WTC11 (cell line): ENCODE measurements around the gene CD22. TPM values are rescaled to one million over a fixed set of nuclear protein-coding genes. Genes with fewer than 3 reads are reported as not detected.

ENCODE experiments used
- ATAC-seq: fragments of 200-7000 bp; cut with Tn5 transposase; 2 replicates; pipeline ENCODE4 v1.10.0; 2021; ENCODE audit warnings: mild to moderate bottlenecking, moderate library complexity
- CTCF ChIA-PET: fragments of 300-600 bp; sonication (Branson Sonifier 250); formaldehyde crosslinking; loops from one replicate; lab custom pipeline; 2021; ENCODE audit warnings: antibody characterized with exemption; lab: Charles Lee
- POLR2A ChIA-PET: fragments of 350-600 bp; sonication (Branson Sonifier 250); formaldehyde crosslinking; loops from one replicate; lab custom pipeline; 2021; ENCODE audit warnings: antibody characterized with exemption; lab: Charles Lee
- DNase-seq: peaks from one replicate; pipeline ENCODE4 v3.0.0; 2021; ENCODE audit warnings: low spot score
- H3K27ac Mint-ChIP-seq: 2 replicates; pipeline ENCODE4 v1.8.0; 2021; ENCODE audit warnings: mixed read lengths
- H3K27me3 Mint-ChIP-seq: 2 replicates; pipeline ENCODE4 v1.8.0; 2021; ENCODE audit warnings: low read depth, mild to moderate bottlenecking, moderate library complexity, mixed read lengths
- H3K36me3 Mint-ChIP-seq: 2 replicates; pipeline ENCODE4 v1.8.0; 2021; ENCODE audit warnings: mixed read lengths
- H3K4me1 Mint-ChIP-seq: 2 replicates; pipeline ENCODE4 v1.8.0; 2022; ENCODE audit warnings: mixed read lengths
- H3K4me3 Mint-ChIP-seq: 2 replicates; pipeline ENCODE4 v1.8.0; 2021; ENCODE audit warnings: mild to moderate bottlenecking, moderate library complexity, mixed read lengths
- H3K9me3 Mint-ChIP-seq: 2 replicates; pipeline ENCODE4 v1.8.0; 2021; ENCODE audit warnings: mixed read lengths
- ATF6 ChIP-seq: sonication (generic); formaldehyde crosslinking; IDR thresholded peaks from 2 replicates; pipeline ENCODE4 v1.8.1; 2023; ENCODE audit warnings: mild to moderate bottlenecking, missing genetic modification reagents
- CDX4 ChIP-seq: fragments of 250-450 bp; sonication (Bioruptor Pico); IDR thresholded peaks from 2 replicates; pipeline ENCODE4 v1.9.0; 2021; ENCODE audit warnings: moderate library complexity, mild to moderate bottlenecking, inconsistent platforms, borderline replicate concordance
- E2F4 ChIP-seq: sonication (generic); formaldehyde crosslinking; IDR thresholded peaks from 2 replicates; pipeline ENCODE4 v1.8.1; 2022; ENCODE audit warnings: low read depth, mild to moderate bottlenecking, moderate library complexity, missing genetic modification reagents, borderline replicate concordance
- ERG ChIP-seq: fragments of 250-450 bp; sonication (Bioruptor Pico); IDR thresholded peaks from 2 replicates; pipeline ENCODE4 v1.8.0; 2021; ENCODE audit warnings: mild to moderate bottlenecking
- GABPB1 ChIP-seq: sonication (generic); formaldehyde crosslinking; IDR thresholded peaks from 2 replicates; pipeline ENCODE4 v1.8.1; 2023; ENCODE audit warnings: mild to moderate bottlenecking, missing genetic modification reagents
- GTF2I ChIP-seq: fragments of 250-450 bp; sonication (Bioruptor Pico); conservative IDR thresholded peaks from 2 replicates; pipeline ENCODE4 v1.4.0; 2021; ENCODE audit warnings: mild to moderate bottlenecking
- HMGA2 ChIP-seq: fragments of 250-450 bp; sonication (Bioruptor Pico); IDR thresholded peaks from 2 replicates; pipeline ENCODE4 v1.4.0; 2021; ENCODE audit warnings: mild to moderate bottlenecking, moderate library complexity
- JAZF1 ChIP-seq: fragments of 250-450 bp; sonication (Bioruptor Pico); IDR thresholded peaks from 2 replicates; pipeline ENCODE4 v1.9.0; 2021; ENCODE audit warnings: moderate library complexity, mild to moderate bottlenecking, inconsistent platforms
- JUN ChIP-seq: sonication (generic); formaldehyde crosslinking; IDR thresholded peaks from 2 replicates; pipeline ENCODE4 v1.8.0; 2023; ENCODE audit warnings: mild to moderate bottlenecking, missing genetic modification reagents
- MAX ChIP-seq: sonication (generic); formaldehyde crosslinking; IDR thresholded peaks from 2 replicates; pipeline ENCODE4 v1.8.0; 2022; ENCODE audit warnings: mild to moderate bottlenecking, missing genetic modification reagents
- MXD4 ChIP-seq: fragments of 250-450 bp; sonication (Bioruptor Pico); IDR thresholded peaks from 2 replicates; pipeline ENCODE4 v1.8.0; 2021; ENCODE audit warnings: mild to moderate bottlenecking, moderate library complexity, borderline replicate concordance
- MYBL2 ChIP-seq: sonication (generic); formaldehyde crosslinking; IDR thresholded peaks from 2 replicates; pipeline ENCODE4 v1.8.1; 2023; ENCODE audit warnings: mild to moderate bottlenecking, moderate library complexity, missing genetic modification reagents
- NFE2L1 ChIP-seq: sonication (generic); formaldehyde crosslinking; IDR thresholded peaks from 2 replicates; pipeline ENCODE4 v1.8.1; 2023; ENCODE audit warnings: missing genetic modification reagents
- NR1H2 ChIP-seq: sonication (generic); formaldehyde crosslinking; IDR thresholded peaks from 2 replicates; pipeline ENCODE4 v1.9.0; 2021; ENCODE audit warnings: mild to moderate bottlenecking, moderate library complexity, missing genetic modification reagents
- NR2C2 ChIP-seq: sonication (generic); formaldehyde crosslinking; IDR thresholded peaks from 2 replicates; pipeline ENCODE4 v1.8.0; 2022; ENCODE audit warnings: mild to moderate bottlenecking, missing genetic modification reagents
- NR3C1 ChIP-seq: sonication (generic); formaldehyde crosslinking; conservative IDR thresholded peaks from 2 replicates; pipeline ENCODE4 v1.8.1; 2023; ENCODE audit warnings: low read depth, mild to moderate bottlenecking, missing genetic modification reagents
- SMAD4 ChIP-seq: sonication (generic); formaldehyde crosslinking; IDR thresholded peaks from 2 replicates; pipeline ENCODE4 v1.8.0; 2022; ENCODE audit warnings: mild to moderate bottlenecking, missing genetic modification reagents
- SP1 ChIP-seq: sonication (generic); formaldehyde crosslinking; conservative IDR thresholded peaks from 2 replicates; pipeline ENCODE4 v1.8.1; 2022; ENCODE audit warnings: missing genetic modification reagents
- USF2 ChIP-seq: sonication (generic); formaldehyde crosslinking; IDR thresholded peaks from 2 replicates; pipeline ENCODE4 v1.8.1; 2023; ENCODE audit warnings: mild to moderate bottlenecking, missing genetic modification reagents, moderate library complexity
- ZBTB21 ChIP-seq: sonication (generic); formaldehyde crosslinking; IDR thresholded peaks from 2 replicates; pipeline ENCODE4 v1.8.1; 2023; ENCODE audit warnings: mild to moderate bottlenecking, missing genetic modification reagents, borderline replicate concordance
- ZMAT4 ChIP-seq: fragments of 250-450 bp; sonication (Bioruptor Pico); IDR thresholded peaks from 2 replicates; pipeline ENCODE4 v1.9.0; 2021; ENCODE audit warnings: mild to moderate bottlenecking
- ZNF138 ChIP-seq: sonication (generic); formaldehyde crosslinking; conservative IDR thresholded peaks from 2 replicates; pipeline ENCODE4 v1.8.1; 2022; ENCODE audit warnings: mild to moderate bottlenecking, moderate library complexity, missing genetic modification reagents
- ZNF219 ChIP-seq: sonication (generic); formaldehyde crosslinking; IDR thresholded peaks from 2 replicates; pipeline ENCODE4 v1.8.0; 2023; ENCODE audit warnings: missing genetic modification reagents, mild to moderate bottlenecking, borderline replicate concordance
- ZNF263 ChIP-seq: sonication (generic); formaldehyde crosslinking; IDR thresholded peaks from 2 replicates; pipeline ENCODE4 v1.8.1; 2022; ENCODE audit warnings: low read depth, mild to moderate bottlenecking, moderate library complexity, missing genetic modification reagents
- ZNF423 ChIP-seq: fragments of 250-450 bp; sonication (Bioruptor Pico); IDR thresholded peaks from 2 replicates; pipeline ENCODE4 v2.1.2; 2022; ENCODE audit warnings: mild to moderate bottlenecking, moderate library complexity
- ZSCAN18 ChIP-seq: fragments of 250-450 bp; sonication (Bioruptor Pico); IDR thresholded peaks from 2 replicates; pipeline ENCODE4 v2.1.2; 2022; ENCODE audit warnings: mild to moderate bottlenecking, moderate library complexity
- total RNA-seq: library from RNA; stranded (reverse); gene quantifications from 3 replicates; pipeline ENCODE4 v1.2.3, GENCODE V29; 2021

CD22 gene
- total RNA-seq, 1 experiment from 2014 or later = 0.28 TPM

GRCh38 chr19:35288906-35289305, 40.1 kb upstream of the CD22 start:
- POLR2A ChIA-PET = no interaction called here
- Mint-ChIP-seq H3K27me3 (no peaks in the 10 kb centered on the region; the same call in 1 of the 2 replicates), H3K4me1 (peaks cover 17% of the 10 kb centered on the region), H3K27ac (no peak overlapping the region), H3K36me3 (no peaks in the 10 kb centered on the region), H3K4me3 (no peak overlapping the region), H3K9me3 (no peaks in the 10 kb centered on the region)
- CTCF ChIA-PET = interaction anchor here (0.6 to 1.0 kb wide), 3 partner anchors 20 to 237 kb away, joined by 3 to 4 read pairs (median 4); partner anchors contain the start of gene USF2
- ATAC-seq (no peak), DNase-seq (no peak)
- TF ChIP-seq ATF6 (CRISPR knock-in tag) = no peak
- TF ChIP-seq GTF2I (CRISPR knock-in tag) = no peak
- no peak for TF ChIP-seq NFE2L1 (CRISPR knock-in tag)
- no peak for TF ChIP-seq E2F4
- no peak for TF ChIP-seq ZNF219 (CRISPR knock-in tag)
- no peak for TF ChIP-seq ERG (CRISPR knock-in tag)
- TF ChIP-seq ZNF263 = no peak
- no peak for TF ChIP-seq MAX (CRISPR knock-in tag)
- TF ChIP-seq NR1H2 (CRISPR knock-in tag) = no peak
- no peak for TF ChIP-seq JUN (CRISPR knock-in tag)
- no peak for TF ChIP-seq JAZF1 (CRISPR knock-in tag)
- no peak for TF ChIP-seq ZMAT4 (CRISPR knock-in tag)
- no peak for TF ChIP-seq CDX4 (CRISPR knock-in tag)
- no peak for TF ChIP-seq SMAD4 (CRISPR knock-in tag)
- TF ChIP-seq NR2C2 (CRISPR knock-in tag) = no peak
- no peak for TF ChIP-seq ZNF423 (CRISPR knock-in tag)
- TF ChIP-seq ZNF138 (CRISPR knock-in tag) = no peak
- no peak for TF ChIP-seq MXD4 (CRISPR knock-in tag)

- ChIA-PET CTCF (interaction anchor here (0.8 to 1.1 kb wide), 4 partner anchors 21 to 235 kb away, joined by 3 to 4 read pairs (median 3); no protein-coding TSS in a partner anchor), POLR2A (no interaction called here)
- H3K36me3 Mint-ChIP-seq = no peaks in the 10 kb centered on the region
- no peak for ATAC-seq
- H3K4me1 Mint-ChIP-seq = peaks cover 14% of the 10 kb centered on the region
- H3K9me3 Mint-ChIP-seq = no peaks in the 10 kb centered on the region
- H3K4me3 Mint-ChIP-seq = no peak overlapping the region
- no peaks in the 10 kb centered on the region; the same call in 1 of the 2 replicates for H3K27me3 Mint-ChIP-seq
- H3K27ac Mint-ChIP-seq = no peak overlapping the region
- DNase-seq = no peak
- no peak for TF ChIP-seq MYBL2 (CRISPR knock-in tag)
- no peak for TF ChIP-seq HMGA2
- TF ChIP-seq SP1 (CRISPR knock-in tag) = no peak
- no peak for TF ChIP-seq ZSCAN18
- TF ChIP-seq USF2 = no peak
- no peak for TF ChIP-seq ZMAT4 (CRISPR knock-in tag)
- TF ChIP-seq ZBTB21 (CRISPR knock-in tag) = no peak
- no peak for TF ChIP-seq NR3C1
- no peak for TF ChIP-seq GABPB1 (CRISPR knock-in tag)
These were observed 38.4 kb upstream of the CD22 start for GRCh38 chr19:35290381-35291127.
